GM18498 (cell line): Measurements from ENCODE around the gene OR1G1.
"Not testable (repeated sequence)": the region's sequence is repeated elsewhere in the genome, so short reads cannot be mapped to it uniquely, and the experiment has no call there.

Experiments
- ATAC-seq: cut with Tn5 transposase; IDR thresholded peaks from one replicate; pipeline ENCODE4 v1.9.1; 2021; ENCODE audit warnings: mild to moderate bottlenecking, moderate library complexity; ENCODE audit not compliant: unreplicated experiment

The OR1G1 gene

GRCh38 chr17:3127451-3127850, at the start of gene OR1G1:
TSS of gene OR1G1 (minus strand) at chr17:3127551. CDS start at chr17:3127551, 0 bp downstream.
- ATAC-seq, result no peak

DNA sequence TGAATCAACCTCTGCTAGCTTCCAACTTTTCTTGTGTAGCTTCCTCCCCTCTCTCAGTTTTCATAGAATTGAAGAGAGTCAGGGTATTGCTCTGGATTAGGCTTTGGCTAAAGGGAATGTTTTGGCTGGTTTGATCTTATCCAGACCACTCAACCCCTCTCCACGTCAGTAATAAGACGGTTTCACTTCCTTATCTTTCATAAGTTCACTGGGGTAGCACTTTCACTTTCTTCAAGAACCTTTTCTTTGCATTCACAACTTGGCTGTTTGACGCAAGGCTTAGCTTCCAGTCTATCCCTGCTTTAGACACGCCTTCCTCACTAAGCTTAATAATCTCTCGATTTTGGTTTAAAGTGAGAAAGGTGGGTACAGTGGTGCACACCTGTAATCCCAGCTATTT, 40.2 kb upstream of the OR1G1 start:
- no peak for ATAC-seq

- no peak for ATAC-seq
Observed at GRCh38 chr17:3157218-3157617, 29.9 kb upstream of the OR1G1 start.

GRCh38 chr17:3137494-3137893, 10.1 kb upstream of the OR1G1 start:
- not testable (repeated sequence) for ATAC-seq

- no peak for ATAC-seq
Observed at GRCh38 chr17:3104322-3104721, 23.0 kb downstream of the OR1G1 start, which contains the start of gene OR1D2. TSS of gene OR1D2 (minus strand) at chr17:3104422. CDS start at chr17:3092996, 11,426 bp downstream.
